SK-N-SH (cell line): Measurements from ENCODE around the gene EEF1AKMT3. TPM values are rescaled to one million over a fixed set of nuclear protein-coding genes. Genes with fewer than 3 reads are reported as not detected.

ENCODE experiments used
- CTCF ChIA-PET: fragments of 300-600, 350-600 bp; formaldehyde crosslinking; extraction: SDS; loops from one replicate; lab custom pipeline; 2021; lab: Yijun Ruan, JAX
- POLR2A ChIA-PET: fragments of 350-600 bp; sonication (Branson Sonifier 250); formaldehyde crosslinking; extraction: SDS; loops from one replicate; lab custom pipeline; 2020; ENCODE audit warnings: antibody characterized with exemption, inconsistent platforms; lab: Yijun Ruan, JAX
- DNase-seq: peaks from one replicate; pipeline ENCODE4 v3.0.0; 2012
- H2AFZ ChIP-seq: fragments of 200-600 bp; sonication (generic); 2 replicates; pipeline ENCODE4 v1.8.1; 2016; ENCODE audit warnings: antibody characterized with exemption, mild to moderate bottlenecking, low read depth
- H3F3A ChIP-seq: fragments of 200-600 bp; sonication (generic); replicated peaks from 2 replicates; pipeline ENCODE3; 2016; ENCODE audit warnings: antibody characterized with exemption, mild to moderate bottlenecking; ENCODE audit not compliant: insufficient read depth
- H3K27ac ChIP-seq, 2 experiments: fragments of 200-500 bp in 1 of 2; fragments of 200-600 bp in 1 of 2; sonication (Bioruptor generic) in 1 of 2; sonication (generic), shearing (Covaris generic) in 1 of 2; 2 replicates each; pipeline versions ENCODE4 v1.5.1 to v1.6.1; 2014 to 2016; ENCODE audit warnings: low read depth in 2 of 2, inconsistent platforms in 1 of 2, low read length in 1 of 2, mild to moderate bottlenecking in 1 of 2, mixed read lengths in 1 of 2
- H3K27me3 ChIP-seq: fragments of 200-600 bp; sonication (generic), shearing (Covaris generic); 2 replicates; pipeline ENCODE4 v1.6.1; 2016; ENCODE audit warnings: mixed run types; ENCODE audit not compliant: insufficient read depth
- H3K36me3 ChIP-seq, 2 experiments: fragments of 200-500 bp in 1 of 2; fragments of 200-600 bp in 1 of 2; sonication (Bioruptor generic) in 1 of 2; sonication (generic) in 1 of 2; replicated peaks in 1 of 2; 2 replicates each; pipeline versions ENCODE3 to v1.5.1; 2014 to 2016; ENCODE audit warnings: low read length in 1 of 2, mild to moderate bottlenecking in 1 of 2; ENCODE audit not compliant: insufficient read depth in 2 of 2, control insufficient read depth in 1 of 2
- H3K4me1 ChIP-seq, 2 experiments: fragments of 200-500 bp in 1 of 2; fragments of 200-600 bp in 1 of 2; sonication (Bioruptor generic) in 1 of 2; sonication (generic), shearing (Covaris generic) in 1 of 2; 2 replicates each; pipeline versions ENCODE4 v1.5.1 to v1.6.1; 2014 to 2016; ENCODE audit warnings: low read depth in 1 of 2, low read length in 1 of 2, mixed run types in 1 of 2; ENCODE audit not compliant: insufficient read depth in 2 of 2, control insufficient read depth in 1 of 2
- H3K4me2 ChIP-seq: fragments of 200-600 bp; sonication (generic), shearing (Covaris generic); 2 replicates; pipeline ENCODE4 v1.6.1; 2017; ENCODE audit warnings: mixed run types
- H3K4me3 ChIP-seq, 2 experiments: fragments of 200-500 bp in 1 of 2; fragments of 200-600 bp in 1 of 2; sonication (Bioruptor generic) in 1 of 2; sonication (generic), shearing (Covaris generic) in 1 of 2; 2 replicates each; pipeline versions ENCODE4 v1.5.1 to v1.8.1; 2014 to 2016; ENCODE audit warnings: low read depth in 2 of 2, inconsistent platforms in 1 of 2, low read length in 1 of 2, mild to moderate bottlenecking in 1 of 2, mixed read lengths in 1 of 2, moderate library complexity in 1 of 2
- H3K79me2 ChIP-seq: fragments of 200-600 bp; sonication (generic); 2 replicates; pipeline ENCODE4 v1.8.1; 2017; ENCODE audit warnings: mild to moderate bottlenecking; ENCODE audit not compliant: insufficient read depth
- H3K9ac ChIP-seq: fragments of 200-600 bp; sonication (generic); 2 replicates; pipeline ENCODE4 v1.6.1; 2017; ENCODE audit warnings: mixed run types
- H3K9me2 ChIP-seq: fragments of 200-600 bp; sonication (generic); 2 replicates; pipeline ENCODE4 v1.6.1; 2017; ENCODE audit warnings: mixed run types
- H3K9me3 ChIP-seq: fragments of 200-600 bp; sonication (generic); 2 replicates; pipeline ENCODE4 v1.6.1; 2017; ENCODE audit warnings: mixed run types, mild to moderate bottlenecking, moderate library complexity
- H4K20me1 ChIP-seq: fragments of 200-600 bp; sonication (generic); 2 replicates; pipeline ENCODE4 v1.6.1; 2017; ENCODE audit warnings: mild to moderate bottlenecking, mixed run types; ENCODE audit not compliant: insufficient read depth
- CHD2 ChIP-seq: fragments of 150-350 bp; IDR thresholded peaks from 2 replicates; pipeline ENCODE4 v1.6.1; 2018; ENCODE audit warnings: low read length; ENCODE audit not compliant: partially characterized antibody
- CTCF ChIP-seq: fragments of 200-600 bp; sonication (generic); IDR thresholded peaks from 2 replicates; pipeline ENCODE4 v1.6.1; 2017; ENCODE audit warnings: antibody characterized with exemption, mild to moderate bottlenecking, moderate library complexity
- FOSL2 ChIP-seq: IDR thresholded peaks from 2 replicates; pipeline ENCODE4 v1.4.0; 2012; ENCODE audit warnings: low read depth, mild to moderate bottlenecking, moderate library complexity, borderline replicate concordance
- FOXJ3 ChIP-seq: sonication (generic); formaldehyde crosslinking; IDR thresholded peaks from 2 replicates; pipeline ENCODE4 v1.5.1; 2020; ENCODE audit warnings: mild to moderate bottlenecking, missing genetic modification reagents
- GABPA ChIP-seq: IDR thresholded peaks from 2 replicates; pipeline ENCODE4 v1.4.0; 2012; ENCODE audit warnings: low read depth, mild to moderate bottlenecking
- IRF3 ChIP-seq: fragments of 150-350 bp; IDR thresholded peaks from 2 replicates; pipeline ENCODE4 v1.6.1; 2016; ENCODE audit warnings: mild to moderate bottlenecking, low read depth, low read length
- MEF2A ChIP-seq: IDR thresholded peaks from 2 replicates; pipeline ENCODE4 v1.4.0; 2012; ENCODE audit warnings: low read depth, borderline replicate concordance
- MXI1 ChIP-seq: IDR thresholded peaks from 2 replicates; pipeline ENCODE4 v1.6.1; 2012; ENCODE audit warnings: mild to moderate bottlenecking, low read depth, low read length, improper control_type of control experiment
- NFIC ChIP-seq: IDR thresholded peaks from 2 replicates; pipeline ENCODE4 v1.4.0; 2012; ENCODE audit warnings: borderline replicate concordance
- NRF1 ChIP-seq: IDR thresholded peaks from 2 replicates; pipeline ENCODE4 v1.6.1; 2012; ENCODE audit warnings: low read depth, mild to moderate bottlenecking, low read length
- PBX3 ChIP-seq: IDR thresholded peaks from 2 replicates; pipeline ENCODE4; 2012
- POLR2AphosphoS5 ChIP-seq: IDR thresholded peaks from 2 replicates; pipeline ENCODE4 v1.6.1; 2012; ENCODE audit warnings: low read depth, low read length
- RAD21 ChIP-seq: IDR thresholded peaks from 2 replicates; pipeline ENCODE4 v1.6.1; 2012; ENCODE audit warnings: mild to moderate bottlenecking, low read length
- REST ChIP-seq: IDR thresholded peaks from 2 replicates; pipeline ENCODE4 v1.6.1; 2012; ENCODE audit warnings: mild to moderate bottlenecking, low read depth, low read length, moderate library complexity
- RXRA ChIP-seq: IDR thresholded peaks from 2 replicates; pipeline ENCODE4 v1.4.0; 2012; ENCODE audit warnings: low read depth, mild to moderate bottlenecking, borderline replicate concordance
- SMC3 ChIP-seq: IDR thresholded peaks from 2 replicates; pipeline ENCODE4 v1.6.1; 2012; ENCODE audit warnings: low read depth, low read length, improper control_type of control experiment
- USF1 ChIP-seq: IDR thresholded peaks from 2 replicates; pipeline ENCODE4 v1.4.0; 2012; ENCODE audit warnings: low read depth, borderline replicate concordance
- USF2 ChIP-seq: fragments of 150-350 bp; IDR thresholded peaks from 2 replicates; pipeline ENCODE4 v1.6.1; 2017; ENCODE audit warnings: antibody characterized with exemption, low read length, low read depth, borderline replicate concordance
- WGBS: methylation state at CpG from one replicate; pipeline ENCODE4 v1.1.6; 2017; ENCODE audit warnings: low lambda C conversion rate; 5-methylcytosine and 5-hydroxymethylcytosine counted together
- polyA plus RNA-seq, 3 experiments: library from polyadenylated mRNA; depleted of rRNA; stranded (reverse); fragments of >200 nt; gene quantifications; 2 replicates each; pipeline ENCODE4 v1.2.3, GENCODE V29; 2012

EEF1AKMT3 gene
- polyA plus RNA-seq, 1 of the 3 experiments (the other 2 are of a cell fraction), result 10.3 TPM

- TF ChIP-seq PBX3 (no peak), FOSL2 (no peak)
Measured at GRCh38 chr12:57735952-57736740, 36.3 kb upstream of the EEF1AKMT3 start (continued).

GRCh38 chr12:57736741-57737466 is 35.5 kb upstream of the EEF1AKMT3 start:
- Histone ChIP-seq H3K4me2 (peak overlapping the region; percentile 87), H3F3A (peaks cover 18% of the 10 kb centered on the region), H3K27me3 (no peaks in the 10 kb centered on the region), H3K9me3 (no peaks in the 10 kb centered on the region), H3K4me3 (peak overlapping the region in 1 of 2 experiments; percentile 68; a peak in 2 of 4 replicates), H2AFZ (no peak overlapping the region), H3K4me1 (peaks cover 0 to 29% of the 10 kb centered on the region in 2 experiments; a peak in 2 of 4 replicates), H3K9me2 (no peaks in the 10 kb centered on the region), H3K9ac (no peak overlapping the region), H3K27ac (no peak overlapping the region), H3K36me3 (peaks cover 0 to 4% of the 10 kb centered on the region in 2 experiments), H4K20me1 (no peaks in the 10 kb centered on the region), H3K79me2 (no peaks in the 10 kb centered on the region)
- CTCF ChIA-PET, result interaction anchor here (0.7 to 7.1 kb wide), 17 partner anchors 8 to 167 kb away, joined by 3 to 133 read pairs (median 7); partner anchors contain the start of genes B4GALNT1, CDK4, CYP27B1 and TSPAN31
- POLR2A ChIA-PET, result interaction anchor here (1.2 to 2.9 kb wide), 3 partner anchors 8 to 15 kb away, joined by 3 to 21 read pairs (median 17); partner anchors contain the start of genes CDK4 and TSPAN31
- 66% methylated on average over 30 of the region's 31 CpGs for WGBS
- no peak for DNase-seq
- TF ChIP-seq RXRA (no peak), USF1 (no peak), USF2 (no peak), FOXJ3 (CRISPR knock-in tag) (no peak), CTCF (no peak), RAD21 (no peak), IRF3 (no peak), CHD2 (no peak), MXI1 (no peak), SMC3 (no peak), POLR2AphosphoS5 (no peak), MEF2A (no peak), GABPA (no peak), NRF1 (no peak), NFIC (no peak), REST (no peak)
